OCI-M2 (cell line): ENCODE results near the gene MYLK2.

Experiments used
- DNase-seq: peaks from one replicate; lab custom pipeline; 2025; ENCODE audit not compliant: unreplicated experiment; lab: John Stamatoyannopoulos, UW

The MYLK2 gene

DNA sequence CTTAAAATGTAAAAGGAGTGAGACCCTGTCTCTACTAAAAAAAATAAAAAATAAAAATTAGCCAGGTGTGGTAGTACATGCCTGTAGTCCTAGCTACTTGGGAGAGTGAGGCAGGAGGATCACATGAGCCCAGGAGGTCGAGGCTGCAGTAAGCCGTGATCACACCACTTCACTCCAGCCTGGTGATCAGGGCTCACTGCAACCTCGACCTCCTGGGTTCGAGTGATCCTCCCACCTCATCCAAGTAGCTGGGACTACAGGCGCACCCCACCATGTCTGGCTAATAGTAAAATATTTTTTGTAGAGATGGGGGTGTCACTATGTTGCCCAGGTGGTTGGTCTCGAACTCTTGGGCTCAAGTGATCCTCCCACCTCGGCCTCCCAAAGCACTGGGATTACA is 34.3 kb downstream of the MYLK2 start:
- no peak for DNase-seq

DNA sequence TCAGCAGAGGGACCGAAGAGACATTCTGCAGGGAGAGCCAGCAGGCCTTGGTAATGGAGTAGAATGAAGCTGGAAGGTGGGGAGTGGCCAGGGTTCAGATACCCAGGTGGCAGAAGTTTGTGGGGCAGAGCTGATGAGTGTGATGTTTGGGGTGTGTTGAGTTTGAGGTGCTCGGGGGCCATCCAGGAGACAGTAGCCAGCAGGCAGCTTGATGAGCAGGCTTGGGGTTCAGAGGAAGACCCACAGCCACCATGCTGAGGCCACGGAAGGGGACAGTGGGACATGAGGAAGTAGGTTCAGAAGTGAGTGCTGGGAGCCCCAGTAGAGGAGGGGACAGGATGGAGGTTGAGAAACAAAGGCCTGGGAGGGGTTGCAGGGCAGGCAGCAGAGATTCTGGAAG is 37.4 kb downstream of the MYLK2 start:
- no peak for DNase-seq

DNA sequence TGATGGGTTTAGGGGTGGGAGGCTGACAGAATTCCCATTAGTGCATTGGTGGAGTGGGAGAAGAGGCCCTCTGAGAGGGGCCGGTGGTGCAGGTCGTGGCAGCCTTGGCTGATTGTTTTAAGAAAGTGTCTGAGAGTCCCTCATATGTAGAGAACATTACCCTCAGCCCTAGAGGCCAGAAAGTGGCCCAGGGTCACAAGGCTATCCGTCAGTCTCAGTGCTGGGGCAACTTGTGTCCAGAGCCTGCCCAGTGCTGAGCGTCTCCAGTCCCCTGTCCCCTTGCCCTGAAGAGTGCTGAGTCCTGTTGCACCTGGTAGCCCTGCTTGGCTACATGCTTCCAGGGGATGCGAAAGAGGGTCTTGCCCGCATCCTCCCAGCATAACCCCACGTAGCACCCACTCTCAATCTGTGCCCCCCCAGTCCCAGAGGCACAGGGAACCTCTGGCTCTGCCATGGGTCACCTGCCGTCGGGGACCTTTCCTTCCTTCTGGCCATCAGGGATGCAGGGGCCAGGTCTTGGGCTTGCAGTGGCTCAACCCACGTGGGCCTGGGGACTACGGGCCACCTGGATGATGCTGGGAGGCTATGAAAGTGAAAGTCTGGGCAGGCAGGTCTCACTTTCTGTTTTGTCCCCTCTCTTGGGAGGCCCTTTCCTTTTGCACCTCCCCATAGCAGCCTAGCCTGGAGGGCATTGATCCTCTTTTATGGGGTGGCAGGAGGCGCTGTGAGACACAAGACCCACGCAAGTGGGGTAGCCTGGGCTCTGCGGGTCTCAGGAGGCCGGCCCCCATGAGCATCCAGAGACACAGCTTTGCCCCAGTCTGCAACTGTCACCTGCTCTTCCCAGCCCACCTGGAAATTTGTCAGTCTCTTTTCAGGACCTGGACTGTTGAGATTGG is 39.0 kb downstream of the MYLK2 start:
- no peak for DNase-seq

DNA sequence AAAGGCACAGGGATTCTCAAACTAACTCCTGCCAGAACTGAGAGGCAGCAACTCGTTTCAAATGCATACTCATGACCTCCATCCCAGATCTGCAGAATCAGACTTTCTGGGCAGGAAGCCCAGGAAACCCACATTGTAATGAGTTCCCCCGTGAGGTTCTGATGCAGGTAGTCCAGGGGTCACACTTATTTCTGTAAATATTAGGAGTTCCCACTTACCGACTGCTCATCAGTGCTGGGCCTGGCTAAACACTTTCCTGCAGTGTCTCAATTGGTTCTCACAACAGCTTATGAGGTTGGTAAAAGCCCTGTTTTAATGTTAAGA is 39.6 kb downstream of the MYLK2 start:
- DNase-seq: no peak

DNA sequence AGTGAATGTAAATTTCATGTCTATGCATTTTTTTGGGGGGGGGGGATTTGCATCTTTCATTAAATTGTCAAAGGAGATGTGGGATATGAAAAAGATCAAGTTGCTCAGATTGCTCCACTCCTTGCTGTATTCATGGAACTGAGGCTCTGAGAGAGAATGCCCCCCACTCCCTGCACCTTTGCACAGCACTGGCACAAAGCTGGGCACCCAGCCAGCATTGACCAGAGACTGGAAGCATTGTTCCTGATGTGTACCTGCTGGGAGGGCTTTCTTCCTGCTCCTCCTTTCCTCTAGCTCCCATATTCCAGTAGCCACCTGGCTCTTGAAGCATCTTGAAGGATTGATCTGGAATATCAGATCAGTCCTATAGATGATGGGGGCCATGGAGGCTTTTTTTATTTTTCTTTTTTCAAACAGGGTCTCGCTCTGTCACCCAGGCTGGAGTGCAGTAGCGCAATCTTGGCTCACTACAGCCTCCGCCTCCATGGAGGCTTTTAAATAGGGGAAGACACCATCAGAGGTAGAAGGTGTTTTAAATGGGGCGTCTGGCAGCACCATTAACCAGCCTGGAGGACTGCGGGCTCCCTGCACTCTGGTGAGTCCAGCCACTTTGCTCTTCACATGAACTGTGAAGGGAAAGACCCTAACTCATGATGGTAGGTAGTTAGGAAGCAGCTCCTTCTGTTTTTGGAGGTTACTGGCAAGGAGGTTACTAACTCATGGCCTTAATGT is 40.3 kb downstream of the MYLK2 start:
- no peak for DNase-seq

DNA sequence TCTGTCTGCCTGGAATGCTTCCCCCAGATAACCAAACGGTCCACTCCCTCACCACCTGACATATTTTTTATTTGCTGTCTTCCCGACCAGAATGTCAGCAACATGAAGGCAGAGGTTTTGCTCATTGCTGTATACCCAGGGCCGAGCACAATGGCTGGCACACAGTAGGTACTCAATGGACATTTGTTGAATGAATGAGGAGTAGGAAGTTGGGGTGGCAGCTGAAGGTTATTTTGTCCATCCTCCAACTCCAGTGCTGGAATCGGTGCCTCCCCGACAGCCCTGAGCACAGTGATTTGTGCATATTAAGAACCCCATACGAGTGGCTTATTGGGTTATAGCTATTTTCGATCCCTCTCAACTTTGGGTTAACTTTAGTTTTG is 40.8 kb downstream of the MYLK2 start:
- DNase-seq: no peak

DNA sequence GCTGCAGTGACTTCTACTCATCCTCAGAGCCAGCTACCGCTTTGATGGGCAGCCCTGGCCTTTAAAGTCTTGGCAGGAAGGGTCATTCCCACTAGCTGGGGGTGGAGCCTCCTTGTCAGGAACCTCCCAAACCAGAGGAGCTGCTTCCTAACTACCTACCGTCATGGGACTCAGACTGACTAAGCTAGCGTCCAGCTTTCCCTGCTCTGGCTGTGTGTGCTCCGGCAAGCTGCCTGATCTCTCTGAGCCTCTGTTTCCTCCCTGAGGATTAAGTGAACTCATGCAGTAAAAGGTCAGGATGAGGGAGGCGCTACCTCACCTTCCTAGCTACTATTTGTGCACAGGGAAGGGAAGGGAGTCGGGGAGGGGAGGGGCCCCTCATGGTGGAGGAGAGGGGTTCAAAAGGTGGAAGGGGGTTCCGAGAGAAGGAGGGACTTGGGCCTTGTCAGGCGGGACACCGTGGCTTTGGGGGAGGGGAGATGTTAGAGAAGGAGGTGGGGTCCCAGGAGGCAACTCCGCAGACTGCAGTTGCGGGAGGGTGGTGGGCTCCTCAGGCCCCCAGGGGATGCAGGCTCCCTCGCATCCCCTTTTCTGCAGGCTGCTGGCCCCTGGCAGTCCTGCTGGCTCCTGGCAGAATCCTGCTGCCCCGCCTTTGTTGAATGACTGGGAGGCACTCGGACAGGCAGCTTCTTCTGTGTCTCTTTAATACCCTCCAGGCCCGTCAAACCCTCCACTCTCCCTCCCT is 41.4 kb downstream of the MYLK2 start:
- no peak for DNase-seq

DNA sequence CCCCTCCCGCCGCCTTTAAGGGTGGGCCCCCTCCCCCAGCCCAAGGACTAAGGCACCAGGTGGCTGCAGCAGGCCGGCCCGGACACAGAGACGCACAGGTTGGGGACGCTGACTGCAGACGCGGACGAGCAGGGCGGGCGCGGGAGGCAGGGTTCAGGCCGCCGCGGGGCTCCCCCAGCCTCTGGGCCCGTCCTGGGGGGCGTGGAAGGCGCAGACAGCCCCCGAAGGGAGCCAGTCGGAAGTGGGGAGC is 41.9 kb downstream of the MYLK2 start:
- DNase-seq: no peak

DNA sequence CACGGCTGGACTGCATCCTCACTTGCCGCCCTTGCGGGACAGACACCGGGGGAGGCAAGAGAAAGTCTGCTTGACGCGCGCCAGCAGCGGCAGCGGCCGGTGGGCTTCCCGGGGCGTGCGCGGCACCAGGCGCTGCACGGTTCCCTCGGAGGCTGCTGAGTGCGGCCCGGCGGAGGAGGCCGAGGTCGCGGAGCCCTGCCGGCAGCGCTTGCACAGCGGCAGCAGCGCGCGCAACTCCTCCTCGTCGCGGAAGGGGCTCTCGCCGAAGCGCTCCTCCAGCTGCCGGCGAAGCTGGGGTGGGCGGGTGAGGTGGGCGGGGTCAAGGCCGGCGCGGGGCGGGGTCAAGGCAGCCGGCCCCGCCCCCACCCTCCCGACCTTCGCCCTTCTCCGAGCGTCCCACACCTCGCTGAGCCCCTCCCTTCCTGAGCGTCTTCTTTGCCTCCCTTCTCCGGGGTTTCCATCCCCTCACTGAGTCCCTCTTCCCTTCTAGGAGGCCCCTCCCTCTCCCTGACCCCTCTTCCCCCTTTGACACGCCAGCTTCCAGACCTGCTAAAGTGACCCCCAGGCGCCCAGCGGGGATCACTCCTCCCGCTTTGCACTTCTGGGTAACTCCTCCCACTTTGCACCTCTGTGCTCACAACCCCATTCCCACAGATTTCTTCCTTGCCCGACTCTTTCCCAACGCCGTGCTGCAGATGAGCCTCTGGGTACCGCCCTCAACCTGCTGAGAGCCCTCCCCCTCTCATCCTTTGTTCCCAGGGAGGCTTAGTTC is 42.4 kb downstream of the MYLK2 start:
- no peak for DNase-seq

DNA sequence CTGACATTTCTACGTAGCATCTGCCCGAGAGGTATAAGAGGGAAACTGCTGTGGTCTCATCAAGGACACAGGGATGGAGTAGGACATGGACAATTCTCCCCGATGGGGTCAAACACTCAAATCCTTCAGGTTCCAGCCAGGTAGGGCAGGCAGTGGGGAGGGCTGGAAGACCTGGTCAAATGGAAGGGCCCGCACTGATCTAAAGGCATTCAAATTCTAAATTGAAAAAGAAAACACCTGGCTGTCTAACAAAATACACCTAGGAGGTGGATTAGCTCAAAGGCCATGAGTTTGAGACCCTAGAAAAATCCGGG is 43.0 kb downstream of the MYLK2 start:
- DNase-seq: no peak

DNA sequence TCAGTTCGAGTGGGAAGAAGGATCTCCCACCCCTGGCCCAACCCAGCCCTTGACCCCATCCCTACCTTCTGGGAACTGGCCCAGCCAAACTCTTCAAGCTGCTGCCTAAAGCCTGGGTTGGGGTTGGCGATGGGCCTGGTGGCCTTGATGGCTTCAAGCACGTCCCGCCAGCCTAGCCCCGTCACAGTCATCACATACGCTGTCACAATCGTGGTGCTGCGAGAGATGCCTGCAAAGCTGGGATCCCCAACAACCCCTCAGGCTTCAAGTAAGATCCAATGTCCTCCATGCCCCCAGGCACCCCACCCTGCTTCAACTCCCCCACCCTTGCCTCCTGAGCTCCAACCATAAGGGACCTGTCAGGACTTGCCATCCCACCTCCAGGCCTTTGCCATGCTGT is 43.4 kb downstream of the MYLK2 start:
- no peak for DNase-seq

DNA sequence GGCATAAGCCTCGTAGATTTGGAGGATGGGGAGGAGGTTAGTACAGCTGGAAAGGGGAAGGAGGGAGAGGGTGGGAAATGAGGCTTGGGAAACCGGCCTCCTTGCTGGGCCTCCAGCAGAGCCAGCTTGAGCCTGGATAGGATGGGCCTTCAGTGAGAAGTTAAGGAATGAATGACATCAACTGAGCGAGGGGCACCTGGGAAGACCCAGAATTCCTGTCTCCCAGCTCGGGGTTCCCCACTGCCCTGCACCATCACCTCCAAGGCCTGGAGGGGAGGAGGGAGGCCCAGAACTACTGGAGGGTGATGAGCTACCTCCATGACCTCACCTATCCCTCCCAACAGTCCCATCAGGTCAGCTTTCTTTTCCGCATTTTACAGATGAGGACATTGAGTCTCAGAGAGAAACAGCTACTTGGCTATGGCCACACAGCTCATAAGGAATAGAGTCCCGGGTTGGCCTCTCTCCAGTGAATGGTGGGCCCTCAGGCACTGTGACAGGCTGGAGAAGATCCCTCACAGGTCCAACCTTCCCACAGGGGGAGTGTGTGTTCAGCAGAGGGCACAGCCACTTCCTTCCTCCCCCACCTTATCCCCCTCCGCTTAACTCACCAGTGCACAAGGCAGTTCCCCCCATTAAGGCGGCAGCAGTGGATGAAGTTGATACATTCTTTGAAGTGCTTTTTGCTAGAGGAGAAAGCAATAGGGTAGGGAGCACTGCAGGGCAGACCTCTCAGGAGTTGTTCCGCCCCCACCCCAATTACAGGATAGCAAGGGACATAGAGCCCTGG is 44.3 kb downstream of the MYLK2 start:
- DNase-seq: no peak

DNA sequence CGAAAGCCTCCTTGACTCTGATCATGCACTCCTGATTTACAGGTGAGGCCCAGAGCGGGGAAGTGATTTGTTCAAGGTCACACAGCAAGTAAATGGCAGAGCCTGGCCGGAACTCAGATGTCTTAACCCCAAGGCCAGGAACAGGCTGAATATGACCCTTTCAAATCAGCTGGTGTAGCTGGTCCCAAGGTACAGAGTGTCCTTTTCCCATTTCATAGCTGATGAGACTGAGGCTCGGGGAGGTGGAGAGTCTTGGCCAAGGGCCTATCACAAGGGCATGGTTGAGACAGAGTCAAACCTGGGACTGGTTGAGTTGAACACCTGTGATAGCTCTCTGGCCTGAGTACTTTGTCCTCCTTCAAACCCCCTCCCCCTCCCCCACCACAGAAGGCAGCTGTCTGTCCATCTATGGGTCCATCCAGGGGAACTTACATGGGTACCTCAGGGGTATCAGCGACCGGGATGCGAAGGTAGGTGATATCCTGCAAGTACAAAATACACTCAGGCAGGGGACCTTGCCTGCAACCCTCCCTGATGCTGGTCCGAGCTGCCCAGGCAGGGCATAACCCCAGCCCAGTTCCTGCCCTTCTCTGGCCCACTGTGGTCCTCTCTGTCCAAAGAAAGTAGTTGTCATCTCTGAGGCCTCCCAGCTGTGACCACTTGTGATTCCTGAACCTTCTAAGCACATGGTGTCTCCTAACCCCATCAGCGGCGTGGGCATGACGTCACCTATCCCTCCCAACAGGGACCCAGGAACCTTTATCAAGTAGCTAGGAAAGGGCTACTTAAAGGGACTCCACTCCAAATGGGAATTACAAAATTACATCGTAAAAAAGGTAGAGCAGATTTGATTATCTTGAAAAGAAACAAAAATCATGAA is 45.6 kb downstream of the MYLK2 start:
- no peak for DNase-seq

DNA sequence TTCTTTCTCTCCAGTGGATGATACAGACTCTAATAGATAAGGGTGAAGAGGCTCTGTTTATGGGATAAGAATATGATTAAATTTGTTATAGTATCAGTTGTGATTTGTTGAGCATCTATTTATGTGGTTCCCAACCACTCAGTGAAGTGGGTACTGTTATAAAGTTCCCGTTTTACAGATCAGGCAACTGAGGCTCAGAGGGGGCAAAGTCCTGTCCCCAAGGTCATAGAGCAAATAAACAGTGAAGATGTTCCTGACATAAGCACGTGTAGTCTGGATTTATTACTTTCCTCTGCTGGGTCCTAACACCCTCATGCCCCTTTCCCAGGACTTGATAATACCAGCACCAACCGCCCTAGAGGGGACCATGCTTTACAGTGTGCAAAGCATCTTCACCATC is 47.1 kb downstream of the MYLK2 start:
- no peak for DNase-seq

DNA sequence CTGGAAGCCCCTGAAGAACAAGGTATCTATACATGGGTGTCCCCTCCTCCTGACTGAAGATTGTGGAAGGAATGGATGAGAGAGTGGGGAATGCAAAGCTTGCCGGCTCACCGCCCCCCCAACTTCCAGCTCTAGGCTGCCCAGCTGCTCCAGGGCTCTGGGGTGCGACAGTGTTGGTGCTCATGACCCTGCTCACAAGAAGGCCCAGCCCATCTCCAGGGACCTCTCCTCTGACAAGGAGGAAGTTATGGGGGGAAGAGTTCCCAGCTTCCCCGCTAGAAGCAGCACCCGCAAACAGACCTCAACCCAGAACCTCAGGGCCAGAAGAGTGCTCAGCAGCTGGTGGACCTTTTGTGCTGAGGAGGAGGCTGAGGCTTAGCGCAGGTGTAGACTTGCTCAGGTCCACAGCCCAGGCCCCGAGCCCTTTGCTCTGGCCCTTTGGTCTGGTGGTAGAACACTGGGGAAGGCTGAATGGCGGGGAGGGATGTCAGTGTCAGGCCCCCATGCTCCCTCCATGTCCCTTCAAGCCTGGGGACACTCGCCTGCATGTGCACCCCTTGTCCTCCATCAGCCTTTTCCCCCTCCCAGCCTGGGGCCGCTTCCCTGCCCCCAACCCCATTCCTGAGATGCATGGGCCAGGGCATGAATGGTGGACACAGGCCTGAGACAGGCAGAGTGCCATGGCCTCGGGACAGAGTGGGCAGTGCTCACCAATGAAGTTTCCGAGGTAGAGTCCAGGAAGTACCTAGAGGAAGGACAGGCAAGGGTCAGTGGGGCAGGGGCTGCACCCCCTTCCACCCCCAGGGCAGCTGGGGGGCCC is 49.9 kb downstream of the MYLK2 start:
- DNase-seq: no peak

DNA sequence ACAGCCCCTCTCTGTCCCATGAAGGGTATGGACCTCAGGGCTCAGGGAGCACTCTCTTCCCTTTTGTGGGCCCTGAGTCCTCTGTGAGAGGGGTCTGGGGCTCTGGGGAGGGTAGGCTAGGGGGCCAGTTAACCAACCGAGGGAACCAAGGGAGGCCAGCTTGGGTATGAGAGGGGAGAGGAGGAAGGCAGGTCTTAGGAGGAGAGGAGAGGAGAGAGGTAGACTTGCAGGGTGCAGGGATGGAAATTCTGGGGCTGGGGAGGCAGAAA is 50.5 kb downstream of the MYLK2 start:
- DNase-seq: no peak

DNA sequence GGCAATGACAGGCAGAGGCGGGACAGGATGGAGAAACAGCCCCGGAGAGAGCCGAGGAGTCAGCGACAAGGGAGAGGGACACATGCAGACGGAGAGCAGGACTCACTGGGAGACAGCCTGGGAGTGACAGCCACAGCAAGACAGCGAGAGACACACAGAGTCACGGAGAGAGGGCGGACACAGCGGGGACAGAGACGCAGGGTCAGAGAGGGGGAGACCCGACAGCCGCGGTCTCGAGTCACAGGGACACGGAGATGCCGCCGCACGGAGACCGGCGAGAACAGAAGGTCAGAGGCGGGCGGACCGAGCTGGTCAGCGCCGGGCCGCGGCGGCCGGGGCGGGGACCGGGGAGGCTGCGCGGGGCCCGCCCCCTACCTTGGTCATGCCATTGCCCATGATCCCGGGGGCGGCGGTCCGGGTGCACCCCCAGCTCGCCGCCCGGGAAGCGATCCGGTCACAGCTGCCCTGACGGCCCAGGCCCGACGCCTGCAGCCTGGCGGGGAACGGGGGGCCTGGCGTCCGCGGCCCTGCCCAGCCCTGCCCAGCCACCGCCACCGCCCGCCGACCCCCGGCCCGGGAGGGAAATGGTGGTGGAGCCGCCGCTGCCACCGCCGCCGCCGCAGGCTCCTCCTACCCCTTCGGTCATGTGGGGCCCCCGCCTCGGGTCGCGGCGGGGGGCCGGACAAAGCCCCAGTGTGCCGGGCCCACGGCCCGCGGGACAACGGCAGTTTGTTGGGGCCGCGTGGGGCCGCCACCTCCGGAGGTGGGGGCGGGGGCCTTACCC is 51.0 kb downstream of the MYLK2 start, which contains the start of the genes DUSP15 and TTLL9:
Gene DUSP15, minus strand, starts transcription at position 586 of the 784 bp plus-strand sequence. Its CDS starts 190 bp downstream, at position 396.
Gene TTLL9, plus strand, starts transcription at position 693 of the 784 bp plus-strand sequence. CDS start 493 bp downstream, outside the sequence.
- DNase-seq: no peak
